PFSK-1 (cell line): Measurements from ENCODE around the gene STK16.

Experiments
- FOXP2 ChIP-seq: optimal IDR thresholded peaks from 2 replicates; pipeline ENCODE3; 2011; ENCODE audit warnings: borderline replicate concordance, control low read depth, inconsistent platforms; ENCODE audit not compliant: insufficient read depth; ENCODE audit errors: extremely low read length, extremely low read depth
- POLR2AphosphoS5 ChIP-seq: IDR thresholded peaks from 2 replicates; pipeline ENCODE4 v1.6.1; 2012; ENCODE audit warnings: low read depth, mild to moderate bottlenecking, control low read depth, low read length, moderate library complexity
- SIN3A ChIP-seq: IDR thresholded peaks from 2 replicates; pipeline ENCODE4 v1.6.1; 2012; ENCODE audit warnings: mild to moderate bottlenecking, low read length, moderate library complexity, borderline replicate concordance; ENCODE audit not compliant: insufficient read depth
- TAF1 ChIP-seq: IDR thresholded peaks from 2 replicates; pipeline ENCODE4 v1.6.1; 2012; ENCODE audit warnings: low read length, control low read depth, borderline replicate concordance; ENCODE audit not compliant: insufficient read depth
- TF ChIP-seq, protein P1 (sequence below), 2 experiments: IDR thresholded peaks; 2 replicates each; pipeline versions ENCODE4 v1.6.1 to v1.8.0; 2011 to 2012; ENCODE audit warnings: low read depth in 2 of 2, low read length in 2 of 2, control low read depth in 1 of 2, inconsistent platforms in 1 of 2, mild to moderate bottlenecking in 1 of 2, moderate library complexity in 1 of 2; ENCODE audit not compliant: insufficient read depth in 1 of 2

Gene STK16

DNA sequence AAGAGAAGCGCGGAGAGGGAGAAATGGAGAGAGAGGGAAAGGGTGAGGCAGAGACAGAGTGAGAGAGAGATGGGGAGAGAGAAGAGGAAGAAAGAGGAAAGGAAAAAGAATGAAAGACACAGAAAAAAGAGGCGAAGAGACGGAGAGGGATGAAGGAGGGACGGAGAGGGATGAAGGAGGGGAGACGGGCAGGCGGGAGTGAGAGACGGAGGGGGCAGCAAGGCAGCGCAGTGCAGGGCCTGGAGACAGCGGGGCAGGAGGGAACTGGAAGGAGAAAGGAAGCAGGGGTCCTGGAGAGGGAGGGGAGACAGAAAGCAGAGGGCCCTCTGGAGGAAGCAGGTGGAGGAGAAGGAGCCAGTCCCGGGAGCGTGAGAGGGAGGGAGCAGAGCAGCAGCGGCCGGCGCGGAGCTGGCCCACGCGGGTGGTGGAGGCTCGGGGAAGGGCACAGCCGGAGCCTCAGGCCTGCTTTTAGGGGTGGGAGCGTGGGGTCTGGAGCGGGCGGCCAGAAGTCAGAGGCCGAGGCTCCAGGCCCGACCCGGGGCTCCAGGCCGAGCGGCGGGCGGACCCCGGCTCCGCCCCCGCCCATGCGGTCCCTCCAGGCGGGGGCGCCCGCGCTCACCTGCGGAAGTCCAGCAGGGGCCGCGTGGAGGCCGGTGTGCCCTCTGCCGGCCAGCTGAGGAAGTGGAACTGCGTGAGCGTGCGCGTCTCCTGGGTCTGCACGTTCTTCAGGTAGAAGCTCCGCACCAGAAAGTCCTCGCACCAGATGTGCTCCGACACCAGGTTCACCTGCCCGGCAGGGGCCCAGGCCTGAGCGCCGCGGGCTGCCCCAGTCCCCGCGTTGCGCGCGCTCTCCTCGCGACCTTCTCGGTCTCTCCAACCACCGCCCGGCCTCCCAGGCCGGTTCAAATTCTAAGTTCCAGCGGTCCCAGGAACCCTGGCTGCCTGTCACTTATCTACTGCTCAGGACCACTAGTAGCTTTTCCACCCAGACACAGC, 49.4 kb downstream of the STK16 start:
- TF ChIP-seq FOXP2 (peak; percentile 74), POLR2AphosphoS5 (peak; percentile 55), SIN3A (no peak), TAF1 (0 out of 2 replicates have a peak, but pooled peaks have one; percentile 13)
- TF ChIP-seq, protein P1, sequence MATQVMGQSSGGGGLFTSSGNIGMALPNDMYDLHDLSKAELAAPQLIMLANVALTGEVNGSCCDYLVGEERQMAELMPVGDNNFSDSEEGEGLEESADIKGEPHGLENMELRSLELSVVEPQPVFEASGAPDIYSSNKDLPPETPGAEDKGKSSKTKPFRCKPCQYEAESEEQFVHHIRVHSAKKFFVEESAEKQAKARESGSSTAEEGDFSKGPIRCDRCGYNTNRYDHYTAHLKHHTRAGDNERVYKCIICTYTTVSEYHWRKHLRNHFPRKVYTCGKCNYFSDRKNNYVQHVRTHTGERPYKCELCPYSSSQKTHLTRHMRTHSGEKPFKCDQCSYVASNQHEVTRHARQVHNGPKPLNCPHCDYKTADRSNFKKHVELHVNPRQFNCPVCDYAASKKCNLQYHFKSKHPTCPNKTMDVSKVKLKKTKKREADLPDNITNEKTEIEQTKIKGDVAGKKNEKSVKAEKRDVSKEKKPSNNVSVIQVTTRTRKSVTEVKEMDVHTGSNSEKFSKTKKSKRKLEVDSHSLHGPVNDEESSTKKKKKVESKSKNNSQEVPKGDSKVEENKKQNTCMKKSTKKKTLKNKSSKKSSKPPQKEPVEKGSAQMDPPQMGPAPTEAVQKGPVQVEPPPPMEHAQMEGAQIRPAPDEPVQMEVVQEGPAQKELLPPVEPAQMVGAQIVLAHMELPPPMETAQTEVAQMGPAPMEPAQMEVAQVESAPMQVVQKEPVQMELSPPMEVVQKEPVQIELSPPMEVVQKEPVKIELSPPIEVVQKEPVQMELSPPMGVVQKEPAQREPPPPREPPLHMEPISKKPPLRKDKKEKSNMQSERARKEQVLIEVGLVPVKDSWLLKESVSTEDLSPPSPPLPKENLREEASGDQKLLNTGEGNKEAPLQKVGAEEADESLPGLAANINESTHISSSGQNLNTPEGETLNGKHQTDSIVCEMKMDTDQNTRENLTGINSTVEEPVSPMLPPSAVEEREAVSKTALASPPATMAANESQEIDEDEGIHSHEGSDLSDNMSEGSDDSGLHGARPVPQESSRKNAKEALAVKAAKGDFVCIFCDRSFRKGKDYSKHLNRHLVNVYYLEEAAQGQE (IDR thresholded peaks at IDR 0.05; ENCODE audit: insufficient read depth in 1 of 2, low read depth in 2 of 2, low read length in 2 of 2), result 0 out of 4 replicates have a peak, but pooled peaks of 1 of the 2 experiments have one; percentile 47

DNA sequence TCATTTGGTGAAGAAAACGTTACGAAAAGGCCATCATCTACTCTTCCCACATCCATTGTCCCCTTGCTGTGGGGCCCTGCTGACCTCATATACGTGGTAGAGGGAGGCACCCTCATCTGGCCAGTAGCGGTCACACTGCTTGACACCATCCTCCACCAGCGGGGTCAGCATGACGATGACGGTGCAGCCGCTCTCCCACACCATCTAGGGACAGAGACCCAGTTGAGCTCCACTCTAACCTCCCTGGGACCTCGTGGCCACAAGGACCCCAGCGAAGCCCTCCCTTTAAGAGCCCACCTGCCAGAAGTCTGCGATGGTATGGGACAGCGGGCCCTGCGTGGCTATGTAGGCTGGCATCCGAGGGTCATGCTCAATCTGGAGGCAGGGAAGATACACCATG, 50.9 kb downstream of the STK16 start:
- no peak for TF ChIP-seq SIN3A

DNA sequence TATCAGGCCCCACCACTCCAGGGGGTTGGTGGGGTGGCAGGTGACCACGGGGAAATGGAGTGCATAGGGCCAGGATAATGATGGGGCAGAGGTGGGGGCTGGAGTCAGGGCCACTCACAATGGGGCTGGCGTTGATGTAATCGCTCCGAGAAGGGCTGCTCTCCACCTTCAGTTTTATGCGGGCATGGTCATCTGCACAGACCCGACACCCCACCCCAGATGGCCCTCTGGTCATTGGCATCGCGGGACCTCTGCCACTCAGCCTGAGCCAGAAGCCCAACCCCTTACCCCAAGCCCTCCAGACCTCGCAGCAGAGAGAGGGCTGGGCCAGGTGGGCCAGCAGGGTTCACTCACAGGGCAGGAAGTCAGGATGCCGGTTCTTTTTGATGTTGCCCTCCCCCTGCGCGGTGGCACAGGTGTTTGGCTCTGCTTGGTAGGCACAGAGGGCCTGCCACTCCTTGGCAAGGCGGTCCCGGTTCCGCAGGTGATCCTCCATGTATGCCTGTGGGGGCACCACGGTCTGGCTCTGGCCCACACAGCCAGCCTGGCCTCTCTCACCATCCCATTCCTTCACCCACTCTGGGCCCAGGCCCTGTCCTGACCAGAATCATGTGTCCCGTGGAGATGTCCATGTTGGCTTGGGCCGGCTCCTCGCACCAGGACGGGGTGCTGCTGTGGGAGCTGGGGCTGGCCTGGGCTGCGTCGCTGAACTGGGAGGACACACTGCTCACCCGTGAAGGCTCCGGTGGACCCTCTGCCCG, 51.5 kb downstream of the STK16 start:
- TF ChIP-seq TAF1 (no peak), FOXP2 (no peak), SIN3A (no peak), POLR2AphosphoS5 (no peak)
- TF ChIP-seq, protein P1 (IDR thresholded peaks at IDR 0.05; ENCODE audit: insufficient read depth in 1 of 2, low read depth in 2 of 2, low read length in 2 of 2), result no peak

DNA sequence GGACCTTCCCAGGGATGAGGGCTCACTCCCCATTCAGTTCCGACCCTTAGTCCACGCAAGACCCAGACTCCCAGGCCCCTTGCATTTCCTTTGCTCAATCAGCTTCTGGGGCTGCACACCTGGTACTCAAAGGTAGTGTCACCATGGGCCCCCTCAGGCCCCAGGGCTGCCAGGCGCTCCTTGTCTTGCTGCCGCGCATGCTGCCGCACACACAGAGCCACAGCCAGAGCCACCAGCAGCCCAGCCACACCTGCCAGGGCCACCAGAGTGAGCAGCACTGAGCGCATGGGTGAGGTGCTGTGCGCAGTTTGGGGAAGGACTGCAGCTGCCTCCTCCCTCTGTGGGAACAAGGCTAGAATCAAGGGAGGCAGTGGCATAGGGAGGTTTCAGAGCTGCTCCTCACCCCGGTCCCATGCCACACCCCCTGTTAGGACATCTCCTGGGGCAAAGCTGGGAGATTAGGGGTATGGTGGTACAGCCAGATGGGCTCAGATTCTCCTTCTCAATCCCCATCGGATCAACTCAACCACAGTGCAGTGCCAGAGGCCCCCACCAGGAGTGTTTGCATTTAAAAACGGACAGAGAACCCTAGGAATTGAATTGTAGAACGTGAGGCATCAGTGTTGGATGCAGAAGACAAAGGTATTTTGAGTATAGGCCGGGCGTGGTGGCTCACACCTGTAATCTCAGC, 52.6 kb downstream of the STK16 start:
- TF ChIP-seq POLR2AphosphoS5, result no peak
- TF ChIP-seq TAF1, result no peak
- no peak for TF ChIP-seq SIN3A
- TF ChIP-seq FOXP2, result no peak
- TF ChIP-seq, protein P1 (IDR thresholded peaks at IDR 0.05; ENCODE audit: insufficient read depth in 1 of 2, low read depth in 2 of 2, low read length in 2 of 2), result no peak

DNA sequence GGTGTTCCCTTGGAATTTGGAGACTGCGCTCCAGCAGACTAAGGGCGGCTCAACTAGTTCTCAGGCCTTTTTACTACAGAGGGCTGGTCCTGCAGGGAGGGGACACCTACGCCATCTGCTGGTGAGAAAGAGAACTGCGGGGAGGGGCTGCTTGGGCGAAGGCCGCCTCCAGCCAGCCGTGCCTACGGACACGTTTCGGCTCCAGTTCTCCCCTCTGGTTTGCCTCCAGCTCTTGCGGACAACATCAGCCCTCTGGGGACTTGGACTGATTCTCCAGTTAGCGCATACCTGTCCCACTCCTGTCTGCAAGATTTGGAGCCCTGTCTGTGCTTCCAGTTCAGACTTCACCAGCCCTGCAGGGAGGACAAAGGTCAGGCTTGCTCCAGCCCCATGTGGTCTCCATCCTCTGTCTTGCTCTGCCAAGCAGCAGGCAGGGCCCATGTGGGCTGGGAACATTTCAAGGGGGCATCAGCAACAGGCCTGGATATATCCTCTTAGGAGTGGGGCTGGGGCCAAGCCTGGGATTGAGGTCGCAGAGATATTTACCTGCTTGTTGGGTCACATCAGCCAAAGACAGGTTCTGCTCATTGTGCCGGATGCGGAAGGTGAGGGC, 53.6 kb downstream of the STK16 start:
- TF ChIP-seq TAF1 (no peak), POLR2AphosphoS5 (no peak), SIN3A (no peak)
- TF ChIP-seq, protein P1 (IDR thresholded peaks at IDR 0.05; ENCODE audit: insufficient read depth in 1 of 2, low read depth in 2 of 2, low read length in 2 of 2), result 0 out of 4 replicates have a peak, but pooled peaks of 1 of the 2 experiments have one; percentile 20
